GM19468 (cell line): Measurements from ENCODE around the gene ZNF605.
"Not testable (repeated sequence)": the region's sequence is repeated elsewhere in the genome, so short reads cannot be mapped to it uniquely, and the experiment has no call there.

Experiments used
- ATAC-seq: cut with Tn5 transposase; IDR thresholded peaks from one replicate; pipeline ENCODE4 v1.9.1; 2021; ENCODE audit warnings: mild to moderate bottlenecking, moderate library complexity, moderate number of reproducible peaks; ENCODE audit not compliant: unreplicated experiment; ENCODE audit errors: extremely low read depth

The ZNF605 gene

GRCh38 chr12:132956011-132956788 lies at the start of gene ZNF605:
ZNF605 (minus strand) TSS chr12:132956306; CDS start chr12:132945635, 10,671 bp downstream.
- peak; percentile 77 for ATAC-seq

GRCh38 chr12:132998741-132999140 lies 42.6 kb upstream of the ZNF605 start:
- no peak for ATAC-seq

- no peak for ATAC-seq
Observed at GRCh38 chr12:132986885-132987225, 30.7 kb upstream of the ZNF605 start.

- ATAC-seq = peak; percentile 97
Observed at GRCh38 chr12:132986001-132986884, 30.1 kb upstream of the ZNF605 start, which contains the start of gene ZNF26. ZNF26 (plus strand) TSS chr12:132986367; CDS start chr12:132986841, 474 bp downstream.

- not testable (repeated sequence) for ATAC-seq
Observed at GRCh38 chr12:132976870-132977269, 20.8 kb upstream of the ZNF605 start.

- no peak for ATAC-seq
Observed at GRCh38 chr12:132972374-132972773, 16.3 kb upstream of the ZNF605 start.

GRCh38 chr12:132967736-132968135 lies 11.6 kb upstream of the ZNF605 start:
- ATAC-seq = no peak

GRCh38 chr12:132966676-132967415 lies 10.7 kb upstream of the ZNF605 start:
- ATAC-seq = no peak

GRCh38 chr12:132965796-132966195 lies 9.7 kb upstream of the ZNF605 start:
- no peak for ATAC-seq

- ATAC-seq = not testable (repeated sequence)
Observed at GRCh38 chr12:132963947-132964346, 7.8 kb upstream of the ZNF605 start.

GRCh38 chr12:132961790-132962189 lies 5.7 kb upstream of the ZNF605 start:
- ATAC-seq = not testable (repeated sequence)

GRCh38 chr12:132955094-132956010 lies 754 bp downstream of the ZNF605 start:
- ATAC-seq = no peak

GRCh38 chr12:132954471-132955048 lies 1.5 kb downstream of the ZNF605 start:
- no peak for ATAC-seq

GRCh38 chr12:132953771-132954170 lies 2.3 kb downstream of the ZNF605 start:
- ATAC-seq = no peak

- ATAC-seq = no peak
Observed at GRCh38 chr12:132953163-132953425, 3.0 kb downstream of the ZNF605 start.

- no peak for ATAC-seq
Observed at GRCh38 chr12:132952371-132953162, 3.5 kb downstream of the ZNF605 start.

- no peak for ATAC-seq
Observed at GRCh38 chr12:132951649-132952048, 4.5 kb downstream of the ZNF605 start.

- ATAC-seq = no peak
Observed at GRCh38 chr12:132950844-132951535, 5.1 kb downstream of the ZNF605 start.
